Activated CD4-positive, alpha-beta memory T cell treated with anti-CD3 and anti-CD28 coated beads, Interleukin-2, amount 10 ng/mL, durations not matched to agents 7 days and 5 days (primary cell): ENCODE measurements around the gene SUCLG2. TPM values are rescaled to one million over a fixed set of nuclear protein-coding genes. Genes with fewer than 3 reads are reported as not detected.

ENCODE experiments used
- CTCF ChIA-PET: fragments of 350-600 bp; sonication (Branson Sonifier 250); formaldehyde crosslinking; loops from one replicate; lab custom pipeline; 2021; ENCODE audit warnings: antibody characterized with exemption, inconsistent platforms; lab: Charles Lee
- POLR2A ChIA-PET: fragments of 350-600 bp; sonication (Branson Sonifier 250); formaldehyde crosslinking; loops from one replicate; lab custom pipeline; 2021; ENCODE audit warnings: antibody characterized with exemption; lab: Charles Lee
- DNase-seq: peaks from one replicate; pipeline ENCODE4 v3.0.0-alpha.2; 2020
- H3K27ac Mint-ChIP-seq: one replicate; pipeline ENCODE4 v1.8.0; 2021; ENCODE audit warnings: mild to moderate bottlenecking, mixed read lengths
- H3K27me3 Mint-ChIP-seq: one replicate; pipeline ENCODE4 v1.8.0; 2021; ENCODE audit warnings: mixed read lengths
- H3K36me3 Mint-ChIP-seq: one replicate; pipeline ENCODE4 v1.8.0; 2021; ENCODE audit warnings: low read depth, mixed read lengths
- H3K4me1 Mint-ChIP-seq: one replicate; pipeline ENCODE4 v1.8.0; 2021; ENCODE audit warnings: mixed read lengths
- H3K4me3 Mint-ChIP-seq: one replicate; pipeline ENCODE4 v1.8.0; 2021; ENCODE audit warnings: mild to moderate bottlenecking, mixed read lengths
- H3K9me3 Mint-ChIP-seq: one replicate; pipeline ENCODE4 v1.8.0; 2021; ENCODE audit warnings: mixed read lengths
- total RNA-seq, 2 experiments: library from RNA; stranded (reverse); gene quantifications; one replicate each; pipeline ENCODE4 v1.2.3, GENCODE V29; 2021

Gene SUCLG2
- total RNA-seq, 2 experiments from 2014 or later, result 46.9 to 48.5 TPM

DNA sequence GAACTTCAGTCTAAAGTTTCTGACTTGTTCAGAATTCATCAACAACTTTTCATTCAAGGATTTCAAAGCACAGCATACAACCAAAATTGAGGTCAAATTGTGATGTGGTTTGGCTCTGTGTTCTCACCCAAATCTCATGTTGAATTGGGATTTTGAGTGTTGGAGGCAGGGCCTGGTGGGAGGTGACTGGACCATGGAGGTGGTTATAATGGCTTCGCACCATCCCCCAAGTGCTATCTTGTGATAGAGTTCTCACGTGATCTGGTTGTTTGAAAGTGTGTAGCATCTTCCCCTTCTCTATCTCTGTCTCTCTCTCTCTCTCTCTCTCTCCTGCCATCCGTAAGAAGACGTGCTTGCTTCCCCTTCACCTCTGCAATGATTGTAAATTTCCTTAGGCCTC lies 19.6 kb upstream of the SUCLG2 start:
- Mint-ChIP-seq H3K27me3 (peaks cover 3% of the 10 kb centered on the region), H3K27ac (no peak overlapping the region), H3K9me3 (peaks cover 6% of the 10 kb centered on the region), H3K4me1 (peaks cover 7% of the 10 kb centered on the region), H3K4me3 (no peak overlapping the region), H3K36me3 (peaks cover 4% of the 10 kb centered on the region)
- ChIA-PET CTCF (no interaction called here), POLR2A (no interaction called here)
- DNase-seq, result no peak

DNA sequence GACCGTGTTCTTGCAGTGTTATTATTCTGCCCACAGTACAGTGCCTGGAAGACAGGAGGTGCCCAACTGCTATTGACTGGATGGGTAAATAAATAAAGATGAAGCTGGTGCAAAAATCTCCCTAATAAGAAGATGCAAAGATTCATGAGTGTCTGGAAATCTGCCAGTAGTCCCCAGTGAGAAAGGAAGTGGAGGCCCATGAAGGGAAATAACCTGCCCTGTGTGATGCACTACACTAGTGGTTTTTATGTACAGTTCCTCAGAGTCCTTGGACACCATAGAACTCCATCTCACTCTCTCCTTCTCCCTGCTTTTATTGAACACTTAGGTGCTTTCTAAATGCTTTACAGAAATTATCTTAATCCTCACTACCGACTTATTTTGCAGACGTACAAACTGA lies 8.3 kb upstream of the SUCLG2 start:
- H3K4me3 Mint-ChIP-seq, result no peak overlapping the region
- peaks cover 35% of the 10 kb centered on the region for H3K9me3 Mint-ChIP-seq
- no peak for DNase-seq
- H3K4me1 Mint-ChIP-seq, result peaks cover 12% of the 10 kb centered on the region
- H3K36me3 Mint-ChIP-seq, result peaks cover 18% of the 10 kb centered on the region
- H3K27me3 Mint-ChIP-seq, result no peaks in the 10 kb centered on the region
- ChIA-PET POLR2A (no interaction called here), CTCF (no interaction called here)
- no peak overlapping the region for H3K27ac Mint-ChIP-seq

DNA sequence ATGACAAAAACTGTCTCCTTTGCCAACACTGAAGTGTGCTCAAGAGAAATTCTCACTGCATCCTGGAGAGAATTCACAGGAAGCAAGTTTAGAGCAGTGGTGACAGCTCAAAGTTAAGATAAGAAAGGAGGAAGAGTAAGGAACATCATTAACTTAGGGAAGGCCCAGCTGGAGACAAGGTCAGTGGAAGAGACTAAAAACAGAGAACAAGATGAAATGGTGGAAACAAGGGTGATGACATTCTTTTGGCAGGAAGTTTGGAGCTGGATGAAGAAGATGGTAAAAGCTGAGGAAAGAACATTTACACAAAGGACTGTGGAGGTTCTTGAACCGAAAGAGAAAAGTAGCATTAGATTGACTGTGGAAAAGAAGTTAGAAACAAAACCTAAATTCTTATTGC lies 6.7 kb upstream of the SUCLG2 start:
- Mint-ChIP-seq H3K27ac (no peak overlapping the region), H3K4me1 (peaks cover 17% of the 10 kb centered on the region), H3K27me3 (no peaks in the 10 kb centered on the region), H3K4me3 (no peak overlapping the region), H3K9me3 (peaks cover 40% of the 10 kb centered on the region), H3K36me3 (peaks cover 21% of the 10 kb centered on the region)
- POLR2A ChIA-PET, result interaction anchor here (0.6 kb wide), 1 partner anchor 19 kb away, joined by 3 read pairs; no protein-coding TSS in a partner anchor
- DNase-seq, result no peak
- CTCF ChIA-PET, result no interaction called here

DNA sequence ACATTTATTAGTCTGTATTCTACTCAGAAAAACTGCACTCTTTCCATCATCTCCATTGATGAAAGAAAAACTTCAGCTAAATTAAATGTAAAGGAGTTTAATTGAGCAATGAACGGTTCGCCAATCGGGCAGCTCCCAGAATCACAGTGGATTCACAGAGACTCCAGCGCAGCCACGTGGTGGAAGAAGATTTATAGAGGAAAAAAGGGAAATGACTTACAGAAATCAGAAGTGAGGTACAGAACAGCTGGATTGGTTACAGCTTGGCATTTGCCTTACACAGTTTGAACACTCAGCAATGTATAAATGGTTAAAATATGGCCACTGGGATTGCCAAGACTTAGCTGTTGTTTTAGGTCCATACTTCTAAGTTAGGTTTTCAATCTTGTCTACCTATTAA lies 2.8 kb upstream of the SUCLG2 start:
- Mint-ChIP-seq H3K36me3 (peaks cover 36% of the 10 kb centered on the region), H3K4me3 (no peak overlapping the region), H3K27me3 (no peaks in the 10 kb centered on the region), H3K9me3 (peaks cover 41% of the 10 kb centered on the region), H3K27ac (no peak overlapping the region), H3K4me1 (peaks cover 33% of the 10 kb centered on the region)
- CTCF ChIA-PET, result interaction anchor here (1.1 kb wide), 1 partner anchor 32 kb away, joined by 3 read pairs; no protein-coding TSS in a partner anchor
- DNase-seq, result no peak
- POLR2A ChIA-PET, result interaction anchor here (1.1 kb wide), 1 partner anchor 8 kb away, joined by 3 read pairs; no protein-coding TSS in a partner anchor

DNA sequence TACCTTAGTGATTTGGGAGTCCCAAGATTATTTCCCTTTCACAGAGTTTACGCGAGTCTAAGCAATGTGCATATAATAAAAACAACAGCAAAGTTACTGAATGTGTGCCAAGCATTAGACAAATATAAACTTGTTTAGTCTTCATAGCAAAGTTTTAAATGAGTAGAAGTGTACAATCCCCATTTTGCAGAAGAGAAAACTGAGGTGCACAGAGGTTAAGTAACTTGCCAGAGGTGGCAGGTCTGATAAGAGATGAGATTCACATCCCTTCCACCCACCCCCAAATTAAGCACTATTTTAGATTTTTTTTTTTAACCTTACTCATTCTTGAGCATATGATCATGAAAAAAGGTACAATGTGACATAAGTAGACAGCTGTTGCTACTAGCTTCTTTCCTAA lies 2.2 kb upstream of the SUCLG2 start:
- H3K4me3 Mint-ChIP-seq, result no peak overlapping the region
- POLR2A ChIA-PET, result interaction anchor here (0.9 to 3.0 kb wide), 9 partner anchors 8 to 134 kb away, joined by 3 to 17 read pairs (median 4); no protein-coding TSS in a partner anchor

DNA sequence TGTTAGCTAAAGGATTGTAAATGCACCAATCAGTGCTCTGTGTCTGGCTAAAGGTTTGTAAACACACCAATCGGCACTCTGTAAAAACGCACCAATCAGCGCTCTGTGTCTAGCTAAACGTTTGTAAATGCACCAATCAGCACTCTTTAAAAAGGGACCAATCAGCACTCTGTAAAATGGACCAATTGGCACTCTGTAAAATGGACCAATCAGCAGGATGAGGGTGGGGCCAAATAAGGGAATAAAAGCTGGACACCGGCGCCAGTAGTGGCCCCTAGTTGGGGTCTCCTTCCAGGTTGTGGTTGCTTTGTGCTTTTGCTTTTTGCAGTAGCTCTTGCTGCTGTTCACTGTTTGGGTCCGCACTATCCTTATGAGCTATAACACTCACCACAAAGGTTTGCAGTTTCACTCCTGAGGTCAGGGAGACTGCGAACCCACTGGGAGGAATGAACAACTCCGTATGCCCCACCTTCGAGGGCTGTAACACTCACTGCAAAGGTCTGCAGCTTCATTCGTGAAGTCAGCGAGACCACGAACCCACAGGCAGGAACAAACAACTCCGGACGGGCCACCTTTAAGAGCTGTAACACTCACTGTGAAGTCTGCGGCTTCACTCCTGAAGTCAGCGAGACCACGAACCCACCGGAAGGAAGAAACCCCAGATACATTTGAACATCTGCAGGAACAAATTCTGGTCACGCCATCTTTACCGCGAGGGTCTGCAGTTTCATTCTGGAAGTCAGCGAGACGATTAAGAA lies 1.1 kb upstream of the SUCLG2 start:
- Mint-ChIP-seq H3K9me3 (peaks cover 42% of the 10 kb centered on the region), H3K4me1 (peaks cover 49% of the 10 kb centered on the region)

More for the DNA sequence above, 2.2 kb upstream of the SUCLG2 start:
- Mint-ChIP-seq H3K36me3 (peaks cover 41% of the 10 kb centered on the region), H3K4me1 (peaks cover 39% of the 10 kb centered on the region), H3K27me3 (no peaks in the 10 kb centered on the region), H3K27ac (no peak overlapping the region), H3K9me3 (peaks cover 42% of the 10 kb centered on the region)
- no peak for DNase-seq
- CTCF ChIA-PET, result interaction anchor here (1.1 to 2.1 kb wide), 3 partner anchors 32 to 684 kb away, joined by 3 to 6 read pairs (median 5); no protein-coding TSS in a partner anchor

DNA sequence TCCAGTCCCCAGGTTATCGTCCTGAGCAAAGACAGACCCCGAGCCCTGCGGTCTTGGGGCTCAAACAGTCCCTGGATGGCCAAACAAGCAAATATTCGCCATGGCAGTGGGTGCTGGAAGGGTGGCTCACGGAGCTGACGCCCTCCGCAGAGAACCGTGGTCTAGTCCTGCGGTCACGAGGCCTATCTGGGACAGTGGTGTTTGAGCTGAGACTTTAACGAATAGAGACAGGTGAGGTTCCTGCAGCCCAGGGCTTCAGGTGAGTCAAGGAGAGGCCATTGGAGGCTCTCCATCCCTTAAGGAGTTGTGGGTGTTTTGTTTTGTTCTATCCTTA lies 399 bp upstream of the SUCLG2 start:
- Mint-ChIP-seq H3K9me3 (peaks cover 38% of the 10 kb centered on the region), H3K4me3 (peak overlapping the region; percentile 74), H3K36me3 (peaks cover 59% of the 10 kb centered on the region), H3K4me1 (peaks cover 54% of the 10 kb centered on the region), H3K27me3 (no peaks in the 10 kb centered on the region), H3K27ac (peak overlapping the region; percentile 80)
- ChIA-PET CTCF (interaction anchor here (0.7 to 2.1 kb wide), 6 partner anchors 53 to 682 kb away, joined by 3 to 7 read pairs (median 6); partner anchors contain the start of gene KBTBD8), POLR2A (interaction anchor here (0.7 to 3.0 kb wide), 15 partner anchors 9 to 1430 kb away, joined by 3 to 17 read pairs (median 5); partner anchors contain the start of genes ARL6IP5 and KBTBD8)
- no peak for DNase-seq

More for the DNA sequence above, 1.1 kb upstream of the SUCLG2 start:
- ChIA-PET CTCF (interaction anchor here (0.7 to 2.1 kb wide), 7 partner anchors 53 to 1365 kb away, joined by 3 to 7 read pairs (median 5); partner anchors contain the start of gene KBTBD8), POLR2A (interaction anchor here (0.7 to 3.0 kb wide), 18 partner anchors 9 to 1429 kb away, joined by 3 to 17 read pairs (median 4); partner anchors contain the start of genes ARL6IP5, EOGT and KBTBD8)
- Mint-ChIP-seq H3K27me3 (no peaks in the 10 kb centered on the region), H3K4me3 (peak overlapping the region; percentile 74), H3K36me3 (peaks cover 52% of the 10 kb centered on the region), H3K27ac (peak overlapping the region; percentile 80)
- DNase-seq, result peak; percentile 90

DNA sequence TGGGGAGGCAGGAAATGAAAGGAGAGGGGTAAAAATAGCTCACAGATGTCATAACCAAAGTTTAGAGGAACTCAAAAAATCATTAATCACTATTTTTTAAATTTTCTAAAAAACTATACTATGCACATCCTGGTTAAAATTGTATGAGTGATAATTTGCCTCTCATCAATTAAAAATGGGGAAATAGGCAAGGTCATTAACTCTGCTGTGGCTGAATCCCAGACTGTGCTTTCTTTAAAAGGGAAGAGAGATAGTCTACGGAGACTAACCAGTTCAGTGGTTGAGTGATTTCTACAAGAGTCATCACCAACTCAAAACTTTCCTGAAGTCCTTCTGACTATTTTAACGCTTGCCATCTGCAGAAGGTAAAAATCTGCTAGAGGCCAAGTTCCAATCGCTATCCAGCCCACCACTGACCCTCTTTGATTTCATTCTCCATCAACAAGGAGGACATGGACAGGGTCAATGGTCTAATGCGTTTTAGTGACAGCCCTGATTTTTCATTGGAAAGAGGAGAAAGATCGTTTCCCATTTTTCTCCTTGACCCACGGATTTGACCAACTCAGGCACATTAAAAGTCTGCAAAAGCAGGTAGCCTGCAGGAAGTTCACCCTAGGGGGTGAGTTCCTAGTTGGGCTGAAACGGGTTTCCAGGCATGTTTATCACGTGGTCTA lies 850 bp downstream of the SUCLG2 start:
- peak overlapping the region; percentile 49 for H3K27ac Mint-ChIP-seq
- ChIA-PET CTCF (no interaction called here), POLR2A (interaction anchor here (0.6 to 3.0 kb wide), 15 partner anchors 9 to 1407 kb away, joined by 3 to 17 read pairs (median 4); partner anchors contain the start of gene KBTBD8)
- H3K9me3 Mint-ChIP-seq, result peaks cover 27% of the 10 kb centered on the region
- peak overlapping the region; percentile 74 for H3K4me3 Mint-ChIP-seq
- peaks cover 68% of the 10 kb centered on the region for H3K36me3 Mint-ChIP-seq
- no peaks in the 10 kb centered on the region for H3K27me3 Mint-ChIP-seq
- H3K4me1 Mint-ChIP-seq, result peaks cover 60% of the 10 kb centered on the region
- DNase-seq, result no peak

DNA sequence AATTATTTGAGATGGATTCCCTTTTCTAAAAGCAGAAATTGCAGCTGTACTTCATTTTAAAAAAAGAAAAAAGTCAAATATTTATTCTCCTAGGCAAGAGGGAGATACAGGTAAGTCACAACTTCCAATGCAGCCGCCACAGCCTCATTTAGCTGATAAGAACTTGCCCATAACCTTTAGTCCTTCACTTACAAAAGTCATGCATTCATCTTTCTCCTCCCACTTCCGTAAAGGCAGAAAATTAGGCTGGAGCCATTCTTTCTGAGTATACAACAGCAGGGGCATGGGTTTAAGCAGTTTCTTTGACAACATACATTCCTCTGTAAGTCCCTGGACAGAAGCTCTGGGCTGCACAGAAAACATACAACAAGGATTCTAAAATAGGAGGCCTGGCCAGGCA lies 4.3 kb downstream of the SUCLG2 start:
- H3K9me3 Mint-ChIP-seq, result peaks cover 6% of the 10 kb centered on the region
- peaks cover 45% of the 10 kb centered on the region for H3K4me1 Mint-ChIP-seq
- ChIA-PET POLR2A (no interaction called here), CTCF (no interaction called here)
- H3K4me3 Mint-ChIP-seq, result no peak overlapping the region
- no peak overlapping the region for H3K27ac Mint-ChIP-seq
- no peak for DNase-seq
- no peaks in the 10 kb centered on the region for H3K27me3 Mint-ChIP-seq
- H3K36me3 Mint-ChIP-seq, result peaks cover 67% of the 10 kb centered on the region

DNA sequence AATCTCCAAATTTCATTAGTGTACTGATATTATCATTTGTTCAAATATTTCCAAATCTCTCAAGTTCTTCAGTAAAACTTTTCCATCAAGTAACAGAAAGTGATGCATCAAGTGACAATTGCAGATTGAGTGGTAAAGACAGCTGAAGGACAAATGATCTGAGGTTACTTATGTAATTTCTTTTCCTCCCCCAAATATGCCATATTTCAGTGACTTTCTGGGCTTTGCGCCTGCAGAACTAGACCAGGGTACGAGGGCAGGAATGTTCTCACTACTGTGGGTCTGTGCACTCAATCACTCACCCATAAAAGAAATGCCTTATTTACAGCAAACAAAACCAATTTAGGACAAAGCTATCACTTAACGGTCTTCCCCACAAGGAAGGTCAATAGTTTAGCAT lies 4.7 kb downstream of the SUCLG2 start:
- H3K4me3 Mint-ChIP-seq, result no peak overlapping the region
- no peaks in the 10 kb centered on the region for H3K27me3 Mint-ChIP-seq
- peaks cover 6% of the 10 kb centered on the region for H3K9me3 Mint-ChIP-seq
- no peak for DNase-seq
- no peak overlapping the region for H3K27ac Mint-ChIP-seq
- peaks cover 41% of the 10 kb centered on the region for H3K4me1 Mint-ChIP-seq
- peaks cover 71% of the 10 kb centered on the region for H3K36me3 Mint-ChIP-seq
- POLR2A ChIA-PET, result no interaction called here
- CTCF ChIA-PET, result no interaction called here

DNA sequence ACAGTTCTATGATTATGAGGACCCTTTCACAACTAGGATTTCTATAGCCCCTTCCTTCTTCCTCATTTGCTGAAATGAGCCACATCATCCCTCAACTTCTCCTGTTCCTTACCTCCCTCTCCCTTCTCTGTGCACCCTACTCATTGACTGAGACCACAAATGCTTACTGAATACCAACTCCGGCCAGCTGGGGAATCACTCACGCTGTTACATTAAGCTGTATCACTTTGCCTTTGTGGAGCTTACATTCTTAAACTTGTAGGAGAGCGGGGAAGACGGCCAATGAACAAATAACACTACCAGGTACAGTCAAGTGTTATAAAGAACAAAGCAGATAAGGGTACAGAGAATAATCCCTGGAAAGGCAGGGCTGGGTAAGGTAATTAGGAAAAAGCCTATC lies 5.7 kb downstream of the SUCLG2 start:
- Mint-ChIP-seq H3K27me3 (no peaks in the 10 kb centered on the region), H3K9me3 (peaks cover 6% of the 10 kb centered on the region), H3K4me3 (no peak overlapping the region), H3K4me1 (peaks cover 43% of the 10 kb centered on the region), H3K36me3 (peaks cover 79% of the 10 kb centered on the region), H3K27ac (no peak overlapping the region)
- ChIA-PET CTCF (no interaction called here), POLR2A (interaction anchor here (1.2 kb wide), 1 partner anchor 9 kb away, joined by 3 read pairs; no protein-coding TSS in a partner anchor)
- DNase-seq, result no peak

DNA sequence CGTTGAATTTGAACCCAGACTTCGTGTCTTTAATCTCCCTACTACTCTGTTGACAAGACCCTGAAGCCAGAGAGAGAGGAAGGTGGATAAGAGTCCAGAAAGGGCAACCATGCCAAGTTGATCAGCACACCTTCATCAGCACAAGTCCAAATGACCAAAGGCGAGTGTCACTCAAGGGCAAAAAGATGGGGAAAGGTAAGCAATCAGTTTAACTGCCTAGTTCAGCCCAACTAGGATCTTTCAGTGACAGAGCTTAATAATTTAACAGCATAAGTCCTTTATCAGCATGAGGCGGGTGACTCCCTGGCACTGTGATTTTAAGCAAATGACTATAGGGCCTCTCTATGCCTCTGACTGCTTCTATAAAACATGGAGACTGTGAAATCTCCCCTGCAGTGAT lies 6.2 kb downstream of the SUCLG2 start:
- H3K9me3 Mint-ChIP-seq, result peaks cover 6% of the 10 kb centered on the region
- H3K27me3 Mint-ChIP-seq, result no peaks in the 10 kb centered on the region
- CTCF ChIA-PET, result no interaction called here
- H3K27ac Mint-ChIP-seq, result no peak overlapping the region
- peaks cover 83% of the 10 kb centered on the region for H3K36me3 Mint-ChIP-seq
- POLR2A ChIA-PET, result interaction anchor here (1.2 kb wide), 1 partner anchor 9 kb away, joined by 3 read pairs; no protein-coding TSS in a partner anchor
- peaks cover 39% of the 10 kb centered on the region for H3K4me1 Mint-ChIP-seq
- DNase-seq, result no peak
- H3K4me3 Mint-ChIP-seq, result no peak overlapping the region
